ENCODE measurements around the gene TMEM120B. TPM values are rescaled to one million over a fixed set of nuclear protein-coding genes. Genes with fewer than 3 reads are reported as not detected.

TMEM120B gene
- total and polyA plus RNA-seq, 2 of the 13 experiments (the other 11 are each of a cell fraction or from before 2014, with no cell fraction given) = 7.1 to 12.9 TPM

GRCh38 chr12:121799842-121800693 is 87.5 kb downstream of the TMEM120B start (continued):
- peak; percentile 37; the same call in 1 of the 2 replicates for TF ChIP-seq ZNF770 (CRISPR knock-in tag; IDR thresholded peaks at IDR 0.05)
- peak; percentile 20; the same call in 1 of the 2 replicates for TF ChIP-seq DRAP1 (CRISPR knock-in tag; IDR thresholded peaks at IDR 0.05)
- TF ChIP-seq ELF1 (CRISPR knock-in tag; IDR thresholded peaks at IDR 0.05) = no peak
- no peak for TF ChIP-seq POGK (CRISPR knock-in tag; conservative IDR thresholded peaks at IDR 0.05)
- peak; percentile 24; the same call in 1 of the 2 replicates for TF ChIP-seq ZNF414 (CRISPR knock-in tag; IDR thresholded peaks at IDR 0.05)
- TF ChIP-seq ZNF614 (CRISPR knock-in tag; IDR thresholded peaks at IDR 0.05; ENCODE audit: borderline replicate concordance) = 0 out of 2 replicates have a peak, but pooled peaks have one; percentile 25
- TF ChIP-seq ARNT (IDR thresholded peaks at IDR 0.05) = no peak
- no peak for TF ChIP-seq HOXD1 (CRISPR knock-in tag; IDR thresholded peaks at IDR 0.05)
- peak; percentile 69 for TF ChIP-seq MEIS2 (CRISPR knock-in tag; IDR thresholded peaks at IDR 0.05)
- no peak for TF ChIP-seq FOXA1 (IDR thresholded peaks at IDR 0.05)
- no peak for TF ChIP-seq FOXA1 (CRISPR knock-in tag; IDR thresholded peaks at IDR 0.05)
- no peak for TF ChIP-seq MIER2 (CRISPR knock-in tag; IDR thresholded peaks at IDR 0.05)
- no peak for TF ChIP-seq MED13 (CRISPR knock-in tag; IDR thresholded peaks at IDR 0.05)
- 0 out of 2 replicates have a peak, but pooled peaks have one; percentile 34 for TF ChIP-seq ZNF556 (CRISPR knock-in tag; IDR thresholded peaks at IDR 0.05; ENCODE audit: borderline replicate concordance)
- peak in 1 of 2 experiments; percentile 50; a peak in 2 of 4 replicates for TF ChIP-seq EP300 (IDR thresholded peaks at IDR 0.05; ENCODE audit: low read depth in 2 of 2, low read length in 2 of 2)
- no peak for TF ChIP-seq EP300 (CRISPR knock-in tag; IDR thresholded peaks at IDR 0.05; ENCODE audit: borderline replicate concordance)
- TF ChIP-seq KLF6 (CRISPR knock-in tag; IDR thresholded peaks at IDR 0.05) = peak; percentile 28
- no peak for TF ChIP-seq SIN3A (IDR thresholded peaks at IDR 0.05; ENCODE audit: borderline replicate concordance, low read depth, low read length)
- peak; percentile 61; the same call in 1 of the 2 replicates for TF ChIP-seq MTA1 (CRISPR knock-in tag; IDR thresholded peaks at IDR 0.05; ENCODE audit: borderline replicate concordance)
- no peak for TF ChIP-seq PHB2 (IDR thresholded peaks at IDR 0.05; ENCODE audit: partially characterized antibody)
- no peak for TF ChIP-seq MTERF4 (CRISPR knock-in tag; IDR thresholded peaks at IDR 0.05)
